Natural killer cell (primary cell): Measurements from ENCODE around the gene SYNPO. TPM values are rescaled to one million over a fixed set of nuclear protein-coding genes. Genes with fewer than 3 reads are reported as not detected.

Experiments
- ATAC-seq, 3 donors: fragments of 150-1000 bp in 2 of 3; fragments of 200-7000 bp in 1 of 3; cut with Tn5 transposase; 1 replicate in 1 of 3; 2 replicates in 2 of 3; pipeline ENCODE4 v1.10.0; 2021; ENCODE audit warnings: mild to moderate bottlenecking in 2 of 3, moderate library complexity in 2 of 3
- DNase-seq, 2 donors: peaks; one replicate each; pipeline versions ENCODE4 v3.0.0 to v3.0.0-alpha.2; 2013 to 2021; ENCODE audit warnings: mixed read lengths in 1 of 2
- H3K27ac ChIP-seq: one replicate; pipeline ENCODE4 v1.5.1; 2013; ENCODE audit warnings: mild to moderate bottlenecking, low read length
- H3K27me3 ChIP-seq: one replicate; pipeline ENCODE4 v1.6.1; 2013; ENCODE audit warnings: low read length; ENCODE audit not compliant: control insufficient read depth, insufficient read depth
- H3K36me3 ChIP-seq: one replicate; pipeline ENCODE4 v1.6.1; 2013; ENCODE audit warnings: low read length; ENCODE audit not compliant: control insufficient read depth, insufficient read depth
- H3K4me1 ChIP-seq: one replicate; pipeline ENCODE4 v1.6.1; 2013; ENCODE audit warnings: low read length; ENCODE audit not compliant: control insufficient read depth, insufficient read depth
- H3K4me3 ChIP-seq: one replicate; pipeline ENCODE4 v1.5.1; 2013; ENCODE audit warnings: low read length
- H3K9me3 ChIP-seq: one replicate; pipeline ENCODE4 v1.6.1; 2013; ENCODE audit warnings: low read length; ENCODE audit not compliant: control insufficient read depth, insufficient read depth
- H3K27ac Mint-ChIP-seq, 2 donors: one replicate each; pipeline ENCODE4 v1.8.0; 2022; ENCODE audit warnings: mild to moderate bottlenecking in 2 of 2, mixed read lengths in 2 of 2, moderate library complexity in 1 of 2
- H3K27me3 Mint-ChIP-seq, 2 donors: one replicate each; pipeline ENCODE4 v1.8.0; 2022; ENCODE audit warnings: low read depth in 2 of 2, mixed read lengths in 2 of 2
- H3K36me3 Mint-ChIP-seq: one replicate; pipeline ENCODE4 v1.8.0; 2022; ENCODE audit warnings: mixed read lengths
- H3K4me1 Mint-ChIP-seq, 2 donors: one replicate each; pipeline ENCODE4 v1.8.0; 2022; ENCODE audit warnings: mixed read lengths in 2 of 2
- H3K4me3 Mint-ChIP-seq: one replicate; pipeline ENCODE4 v1.8.0; 2022; ENCODE audit warnings: mild to moderate bottlenecking, moderate library complexity, mixed read lengths
- H3K9me3 Mint-ChIP-seq, 2 donors: one replicate each; pipeline ENCODE4 v1.8.0; 2022; ENCODE audit warnings: mixed read lengths in 2 of 2
- CTCF ChIP-seq: fragments of 200-600 bp; IDR thresholded peaks from one replicate; pipeline ENCODE4 v1.8.0; 2022; ENCODE audit warnings: antibody characterized with exemption
- WGBS: methylation state at CpG from one replicate; pipeline ENCODE4 v1.1.7; 2013; ENCODE audit warnings: missing lambda C conversion rate; ENCODE audit not compliant: insufficient coverage; 5-methylcytosine and 5-hydroxymethylcytosine counted together
- intact Hi-C: fragments of 100-400 bp; cut with micrococcal nuclease; formaldehyde crosslinking; loops from one replicate; pipeline ENCODE4 v1.14.2; 2022
- total RNA-seq, 4 donors: library from RNA; stranded (reverse); fragments of 120-200 nt in 1 of 4; gene quantifications; one replicate each; pipeline versions ENCODE4 v1.2.3 to v1.2.4, GENCODE V29; 2013 to 2022

SYNPO gene
- total RNA-seq, 3 donors from 2014 or later (not counting 1 experiment from before 2014, with no cell fraction given) = 0.16 to 0.48 TPM; not detected in 1

- Histone ChIP-seq H3K36me3 (no peaks in the 10 kb centered on the region), H3K4me1 (no peaks in the 10 kb centered on the region), H3K27ac (no peak overlapping the region), H3K4me3 (no peak overlapping the region), H3K27me3 (no peaks in the 10 kb centered on the region), H3K9me3 (no peaks in the 10 kb centered on the region)
- Mint-ChIP-seq H3K4me1 (no peaks in the 10 kb centered on the region), H3K36me3 (no peaks in the 10 kb centered on the region), H3K27me3 (peaks cover 6% of the 10 kb centered on the region in 2 donors), H3K9me3 (no peaks in the 10 kb centered on the region), H3K27ac (no peak overlapping the region), H3K4me3 (no peak overlapping the region)
- DNase-seq (no peak), ATAC-seq (no peak)
- 91% methylated on average over 5 of the region's 5 CpGs for WGBS
- TF ChIP-seq CTCF = no peak
- intact Hi-C loops = no loop called here
Observed at GRCh38 chr5:150644058-150644457, 3.6 kb downstream of the SYNPO start.

- Histone ChIP-seq H3K4me1 (no peaks in the 10 kb centered on the region), H3K4me3 (no peak overlapping the region), H3K36me3 (no peaks in the 10 kb centered on the region), H3K27me3 (no peaks in the 10 kb centered on the region), H3K27ac (no peak overlapping the region), H3K9me3 (no peaks in the 10 kb centered on the region)
- intact Hi-C loops = no loop called here
- no peaks in the 10 kb centered on the region for H3K4me1 Mint-ChIP-seq
- 87% methylated on average over 2 of the region's 2 CpGs for WGBS
- no peaks in the 10 kb centered on the region for H3K9me3 Mint-ChIP-seq
- H3K27me3 Mint-ChIP-seq = peaks cover 6% of the 10 kb centered on the region in 2 donors
- ATAC-seq (no peak), DNase-seq (no peak)
- no peak overlapping the region for H3K4me3 Mint-ChIP-seq
- no peak for TF ChIP-seq CTCF
- no peak overlapping the region for H3K27ac Mint-ChIP-seq
- no peaks in the 10 kb centered on the region for H3K36me3 Mint-ChIP-seq
Observed at GRCh38 chr5:150644514-150644913, 4.1 kb downstream of the SYNPO start.

- Mint-ChIP-seq H3K9me3 (no peaks in the 10 kb centered on the region), H3K4me1 (no peaks in the 10 kb centered on the region), H3K4me3 (no peak overlapping the region), H3K36me3 (no peaks in the 10 kb centered on the region), H3K27ac (no peak overlapping the region), H3K27me3 (peaks cover 6% of the 10 kb centered on the region in 2 donors)
- Histone ChIP-seq H3K9me3 (no peaks in the 10 kb centered on the region), H3K27me3 (no peaks in the 10 kb centered on the region), H3K4me3 (no peak overlapping the region), H3K27ac (no peak overlapping the region), H3K36me3 (no peaks in the 10 kb centered on the region), H3K4me1 (no peaks in the 10 kb centered on the region)
- no peak for DNase-seq
- intact Hi-C loops = no loop called here
- no peak for TF ChIP-seq CTCF
- 81% methylated on average over 4 of the region's 4 CpGs for WGBS
- no peak for ATAC-seq
Observed at GRCh38 chr5:150645070-150645700, 4.7 kb downstream of the SYNPO start.
